Ovary (tissue), 9 donors: ENCODE data around the gene C2orf92. TPM values are rescaled to one million over a fixed set of nuclear protein-coding genes. Genes with fewer than 3 reads are reported as not detected.

Experiments used
- DNase-seq, 5 donors: peaks; one replicate each; pipeline ENCODE4 v3.0.0-alpha.2; 2019 to 2020
- H3K27ac ChIP-seq, 2 donors: fragments of 200-600 bp; one replicate each; pipeline versions ENCODE4 v1.5.1 to v1.8.0; 2019 to 2022
- H3K27me3 ChIP-seq: fragments of 200-600 bp; one replicate; pipeline ENCODE4 v1.8.0; 2022
- H3K36me3 ChIP-seq: fragments of 200-600 bp; sonication (generic); one replicate; pipeline ENCODE4 v1.5.1; 2019
- H3K4me1 ChIP-seq: one replicate; pipeline ENCODE4 v1.8.1; 2013; ENCODE audit warnings: mild to moderate bottlenecking, moderate library complexity; ENCODE audit not compliant: insufficient read depth
- H3K4me3 ChIP-seq: fragments of 200-600 bp; sonication (generic); one replicate; pipeline ENCODE4 v1.5.1; 2017
- H3K9me3 ChIP-seq, 2 donors: fragments of 200-600 bp in 1 of 2; sonication (generic) in 1 of 2; one replicate each; pipeline versions ENCODE4 v1.5.1 to v1.8.1; 2013 to 2019; ENCODE audit warnings: mild to moderate bottlenecking in 1 of 2, moderate library complexity in 1 of 2
- EP300 ChIP-seq: sonication (generic); formaldehyde crosslinking; IDR thresholded peaks from one replicate; pipeline ENCODE4 v1.6.1; 2017; ENCODE audit warnings: antibody characterized with exemption
- POLR2A ChIP-seq: fragments of 450-650 bp; IDR thresholded peaks from one replicate; pipeline ENCODE4 v1.6.1; 2017; ENCODE audit warnings: antibody characterized with exemption, mild to moderate bottlenecking, moderate library complexity
- WGBS, 3 donors: extraction: QIAGEN DNeasy Blood & Tissue Kit in 1 of 3; methylation state at CpG; one replicate each; pipeline versions ENCODE4 v1.1.5 to v1.1.7; 2013 to 2017; 5-methylcytosine and 5-hydroxymethylcytosine counted together
- intact Hi-C, 4 donors: fragments of 100-400 bp; cut with DNase I; formaldehyde crosslinking; loops; one replicate each; pipeline versions ENCODE4 v1.11.0 to v1.15.1; 2022 to 2023
- polyA plus RNA-seq, 2 donors: library from polyadenylated mRNA; stranded (reverse); fragments of 200-250 nt in 1 of 2; fragments of 350-450 nt in 1 of 2; fragmentation: Illumina TruSeq in 1 of 2; extraction: RNeasy Lipid Tissue Mini Kit (QIAGEN cat#74804) in 1 of 2; gene quantifications; one replicate each; pipeline ENCODE4 v1.2.3, GENCODE V29; 2013 to 2014
- total RNA-seq, 7 donors: library from RNA; depleted of rRNA in 2 of 7; stranded (reverse); fragments of >200 nt in 2 of 7; fragmentation: NEBNext Ultra II Directional in 3 of 7; extraction: Animal tissue kit (Norgen Biotek cat#: 25700) in 3 of 7; gene quantifications; one replicate each; pipeline versions ENCODE4 v1.1.0 to v1.2.4, GENCODE V29; 2016 to 2023
- TF ChIP-seq, protein P1 (sequence below), 3 donors: fragments of 450-650 bp in 2 of 3; fragments of 200-600 bp in 1 of 3; IDR thresholded peaks; one replicate each; pipeline versions ENCODE4 v1.5.1 to v1.8.0; 2016 to 2022; ENCODE audit warnings: antibody characterized with exemption in 3 of 3, mild to moderate bottlenecking in 1 of 3
- donor health status: DM: no; HTN: no; CAD: no; lungs with moderate emphysema.
- donor health status: DM: no; HTN: no; CAD: no.
- donor health status: Bipolar disorder and iron deficiency.
- donor health status: DM: yes; HTN: yes; CAD: no.
- donor health status: DM: no; HTN: no; CAD: no.
- donor health status: DM: yes; HTN: yes; CAD: no.

C2orf92 gene
- total and polyA plus RNA-seq, 9 donors, result 2.3 to 17.5 (median 4.0) TPM

DNA sequence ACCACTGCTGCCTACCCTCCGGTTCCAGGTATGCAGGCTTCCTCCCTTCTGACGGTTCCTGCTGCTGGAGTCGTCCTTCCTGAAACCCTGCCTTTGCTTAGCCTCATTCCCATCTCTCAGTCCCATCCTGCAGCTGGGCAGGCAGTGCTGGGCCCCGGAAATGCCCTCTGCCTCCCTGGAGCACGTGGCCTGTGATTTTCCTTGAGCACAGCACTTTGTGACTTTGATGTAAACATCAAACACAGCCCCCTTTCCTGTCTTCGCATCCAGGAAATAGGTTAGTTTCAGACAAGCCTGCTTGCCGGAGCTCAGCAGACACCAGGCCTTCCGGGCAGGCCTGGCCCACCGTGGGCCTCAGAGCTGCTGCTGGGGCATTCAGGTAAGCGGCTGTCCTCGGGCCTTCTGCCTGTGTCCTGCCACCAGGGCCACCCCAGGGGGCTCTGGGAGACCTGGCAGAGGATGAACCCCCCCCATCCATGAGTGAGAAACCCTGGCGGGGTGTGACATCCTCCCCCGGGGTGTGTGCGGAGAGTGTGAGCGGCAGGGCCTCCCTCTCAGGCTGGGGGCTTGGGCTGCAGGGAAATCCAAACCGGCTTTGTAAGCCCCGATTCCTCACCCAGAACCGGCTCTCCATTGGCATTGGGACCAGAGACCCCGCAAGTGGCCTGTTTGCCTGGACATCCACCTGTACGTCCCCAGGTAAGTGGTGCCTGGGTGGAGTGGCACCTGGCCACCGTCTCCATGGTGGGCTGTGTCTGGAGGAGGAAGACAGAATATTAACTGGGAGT is 44.0 kb downstream of the C2orf92 start, which contains the start of gene ZAP70:
Gene ZAP70 (plus strand): TSS at position 281 of the 788 bp plus-strand sequence. CDS start 10,461 bp downstream, outside the sequence.
- TF ChIP-seq EP300 (no peak), POLR2A (no peak)
- TF ChIP-seq, protein P1, sequence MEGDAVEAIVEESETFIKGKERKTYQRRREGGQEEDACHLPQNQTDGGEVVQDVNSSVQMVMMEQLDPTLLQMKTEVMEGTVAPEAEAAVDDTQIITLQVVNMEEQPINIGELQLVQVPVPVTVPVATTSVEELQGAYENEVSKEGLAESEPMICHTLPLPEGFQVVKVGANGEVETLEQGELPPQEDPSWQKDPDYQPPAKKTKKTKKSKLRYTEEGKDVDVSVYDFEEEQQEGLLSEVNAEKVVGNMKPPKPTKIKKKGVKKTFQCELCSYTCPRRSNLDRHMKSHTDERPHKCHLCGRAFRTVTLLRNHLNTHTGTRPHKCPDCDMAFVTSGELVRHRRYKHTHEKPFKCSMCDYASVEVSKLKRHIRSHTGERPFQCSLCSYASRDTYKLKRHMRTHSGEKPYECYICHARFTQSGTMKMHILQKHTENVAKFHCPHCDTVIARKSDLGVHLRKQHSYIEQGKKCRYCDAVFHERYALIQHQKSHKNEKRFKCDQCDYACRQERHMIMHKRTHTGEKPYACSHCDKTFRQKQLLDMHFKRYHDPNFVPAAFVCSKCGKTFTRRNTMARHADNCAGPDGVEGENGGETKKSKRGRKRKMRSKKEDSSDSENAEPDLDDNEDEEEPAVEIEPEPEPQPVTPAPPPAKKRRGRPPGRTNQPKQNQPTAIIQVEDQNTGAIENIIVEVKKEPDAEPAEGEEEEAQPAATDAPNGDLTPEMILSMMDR (IDR thresholded peaks at IDR 0.05), result no peak
- intact Hi-C loops, result no loop called here
- WGBS, 3 donors, result 75 to 81% (median 80%) methylated on average over 21 of the region's 21 CpGs
- Histone ChIP-seq H3K27me3 (no peaks in the 10 kb centered on the region), H3K9me3 (no peaks in the 10 kb centered on the region), H3K4me1 (no peaks in the 10 kb centered on the region), H3K36me3 (no peaks in the 10 kb centered on the region), H3K4me3 (no peak within 1 kb of the TSS), H3K27ac (no peak within 1 kb of the TSS)
- peak in 1 of 5 donors; percentile 16 for DNase-seq

DNA sequence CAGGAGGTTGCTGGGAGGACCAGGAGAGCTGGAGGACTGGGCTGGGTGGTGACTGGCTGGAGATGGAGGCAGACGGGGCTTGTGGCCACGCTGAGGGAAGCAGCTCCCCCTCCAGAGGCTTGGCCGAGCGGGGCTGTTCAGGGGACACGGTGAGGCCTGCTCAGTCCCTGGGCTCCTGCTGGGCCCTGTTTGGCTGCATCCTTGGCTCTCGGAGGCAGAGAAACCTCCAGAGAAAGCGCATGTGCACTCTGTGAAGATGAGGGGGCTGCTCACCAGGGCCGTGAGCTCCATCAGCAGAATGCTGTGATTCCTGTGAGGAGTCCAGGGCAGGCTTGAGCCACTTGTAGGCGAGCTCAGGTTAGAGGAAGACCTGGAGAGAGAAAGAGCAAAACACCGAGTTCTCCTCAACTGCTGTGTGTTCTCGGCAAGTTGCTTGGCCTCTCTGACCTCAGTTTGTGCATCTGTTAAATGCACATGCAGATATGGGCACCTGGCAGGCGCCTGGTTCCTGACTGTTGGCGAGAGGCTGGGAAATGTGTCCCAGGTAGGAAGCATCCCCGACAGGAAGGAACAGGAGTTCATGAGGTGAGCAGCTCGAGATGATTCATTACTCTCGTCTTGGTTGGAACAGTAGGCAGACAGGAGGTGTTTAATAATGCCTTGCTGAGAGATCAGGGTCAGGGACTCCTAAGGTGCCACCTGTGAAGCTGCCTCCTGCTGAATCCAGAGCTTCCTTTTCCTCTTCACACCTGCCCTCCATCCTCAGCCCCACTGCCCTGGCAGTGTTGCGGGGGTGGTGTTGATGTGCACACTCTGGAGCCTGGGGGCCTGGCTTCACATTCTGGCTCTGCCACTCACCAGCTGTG is 44.8 kb downstream of the C2orf92 start:
- 81 to 85% (median 85%) methylated on average over 17 of the region's 17 CpGs for WGBS, 3 donors
- DNase-seq, result peak in 1 of 5 donors; percentile 13
- TF ChIP-seq POLR2A, result no peak
- TF ChIP-seq, protein P1 (IDR thresholded peaks at IDR 0.05), result no peak
- TF ChIP-seq EP300, result no peak
- H3K27me3 ChIP-seq, result no peaks in the 10 kb centered on the region
- H3K4me1 ChIP-seq, result no peaks in the 10 kb centered on the region
- no peaks in the 10 kb centered on the region for H3K36me3 ChIP-seq
- H3K4me3 ChIP-seq, result no peak overlapping the region
- no peak overlapping the region for H3K27ac ChIP-seq
- intact Hi-C loops, result no loop called here
- no peaks in the 10 kb centered on the region for H3K9me3 ChIP-seq

DNA sequence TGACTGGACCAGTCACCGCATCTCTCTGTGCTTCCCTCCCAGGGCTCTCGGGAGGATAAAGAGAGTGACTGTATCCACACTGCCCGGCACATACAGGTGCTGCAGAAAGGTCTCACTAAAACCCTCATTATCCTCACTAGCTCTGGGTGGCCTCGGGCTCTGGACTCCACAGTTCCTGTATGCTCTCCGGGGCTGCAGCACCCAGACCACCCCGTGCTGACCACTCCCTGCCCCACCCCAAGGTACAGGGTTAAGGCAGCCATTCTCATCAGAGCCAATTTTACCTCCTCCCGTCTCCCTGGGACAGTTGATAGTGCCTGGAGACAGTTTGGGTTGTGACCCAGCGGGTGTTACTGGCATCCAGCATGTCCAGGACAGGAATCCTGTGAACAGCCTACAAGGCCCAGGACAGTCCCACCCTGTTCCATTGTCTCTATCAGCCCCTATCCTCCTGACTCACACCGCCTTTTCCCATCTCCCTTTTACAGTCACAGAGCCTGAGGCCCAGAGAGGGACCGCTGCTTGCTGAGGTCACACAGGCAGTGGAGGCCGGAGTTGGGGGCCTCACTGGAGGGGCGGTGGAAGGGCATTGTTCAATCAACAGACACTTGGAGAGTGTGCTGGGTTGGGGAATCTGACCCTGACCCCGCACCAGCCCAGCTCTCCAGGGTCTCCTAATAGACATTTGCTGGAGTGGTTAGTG is 45.6 kb downstream of the C2orf92 start:
- Histone ChIP-seq H3K9me3 (no peaks in the 10 kb centered on the region), H3K27me3 (no peaks in the 10 kb centered on the region), H3K4me3 (no peak overlapping the region), H3K27ac (no peak overlapping the region), H3K4me1 (no peaks in the 10 kb centered on the region), H3K36me3 (no peaks in the 10 kb centered on the region)
- TF ChIP-seq POLR2A (no peak), EP300 (no peak)
- TF ChIP-seq, protein P1 (IDR thresholded peaks at IDR 0.05), result no peak
- intact Hi-C loops, result no loop called here
- 85 to 87% (median 87%) methylated on average over 13 of the region's 13 CpGs for WGBS, 3 donors
- peak in 1 of 5 donors; percentile 21 for DNase-seq
